Progenitor cell of endocrine pancreas (in vitro differentiated cells): ENCODE data around the gene MUC22. TPM values are rescaled to one million over a fixed set of nuclear protein-coding genes. Genes with fewer than 3 reads are reported as not detected.
"Not testable (repeated sequence)": the region's sequence is repeated elsewhere in the genome, so short reads cannot be mapped to it uniquely, and the experiment has no call there.

Source experiments
- DNase-seq: peaks from one replicate; pipeline ENCODE4 v3.0.0; 2021; ENCODE audit warnings: low spot score; ENCODE audit not compliant: unreplicated experiment
- H3K27ac Mint-ChIP-seq: 2 replicates; pipeline ENCODE4 v1.8.0; 2021; ENCODE audit warnings: mild to moderate bottlenecking, moderate library complexity, mixed read lengths
- H3K27me3 Mint-ChIP-seq: 2 replicates; pipeline ENCODE4 v1.8.0; 2021; ENCODE audit warnings: mixed read lengths
- H3K36me3 Mint-ChIP-seq: 2 replicates; pipeline ENCODE4 v1.8.0; 2022; ENCODE audit warnings: mixed read lengths; ENCODE audit not compliant: insufficient read depth
- H3K4me1 Mint-ChIP-seq: 2 replicates; pipeline ENCODE4 v1.8.0; 2021; ENCODE audit warnings: low read depth, mixed read lengths
- H3K4me3 Mint-ChIP-seq: 2 replicates; pipeline ENCODE4 v1.8.0; 2021; ENCODE audit warnings: low read depth, mild to moderate bottlenecking, moderate library complexity, mixed read lengths
- H3K9me3 Mint-ChIP-seq: 2 replicates; pipeline ENCODE4 v1.8.0; 2021; ENCODE audit warnings: low read depth, mixed read lengths
- total RNA-seq: library from RNA; stranded (reverse); gene quantifications from 2 replicates; pipeline ENCODE4 v1.2.1, GENCODE V29; 2021
- TF ChIP-seq, protein P1 (sequence below): fragments of 200-600 bp; sonication (generic); IDR thresholded peaks from one replicate; pipeline ENCODE4 v1.5.0; 2021; ENCODE audit warnings: antibody characterized with exemption, mild to moderate bottlenecking; ENCODE audit not compliant: unreplicated experiment

The MUC22 gene
- total RNA-seq, 1 donor from 2014 or later, result not detected

DNA sequence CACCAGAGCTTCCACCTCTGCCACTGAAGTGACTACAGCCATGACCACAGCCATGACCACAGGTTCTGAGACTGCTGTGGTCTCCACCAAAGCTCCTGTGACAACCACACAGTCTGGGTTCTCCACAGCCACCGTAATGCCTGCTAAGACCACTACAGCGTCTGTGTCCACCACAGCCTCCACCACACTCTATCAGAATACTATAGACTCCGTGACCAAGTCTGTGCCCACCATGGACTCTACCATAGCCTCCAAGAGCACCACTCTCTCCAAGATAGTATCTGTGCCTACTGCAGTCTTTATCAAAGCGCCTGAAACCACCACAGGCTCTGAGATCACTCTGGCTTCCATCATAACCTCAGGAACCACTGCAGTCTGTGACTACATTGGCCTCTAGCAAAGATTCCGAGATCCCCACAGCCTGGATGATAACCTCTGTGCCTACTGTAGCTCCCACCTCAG lies 45.1 kb upstream of the MUC22 start:
- Mint-ChIP-seq H3K27me3 (peaks cover 31% of the 10 kb centered on the region), H3K36me3 (no peaks in the 10 kb centered on the region), H3K27ac (no peak overlapping the region), H3K9me3 (no peaks in the 10 kb centered on the region), H3K4me3 (no peak overlapping the region), H3K4me1 (no peaks in the 10 kb centered on the region)
- TF ChIP-seq, protein P1, sequence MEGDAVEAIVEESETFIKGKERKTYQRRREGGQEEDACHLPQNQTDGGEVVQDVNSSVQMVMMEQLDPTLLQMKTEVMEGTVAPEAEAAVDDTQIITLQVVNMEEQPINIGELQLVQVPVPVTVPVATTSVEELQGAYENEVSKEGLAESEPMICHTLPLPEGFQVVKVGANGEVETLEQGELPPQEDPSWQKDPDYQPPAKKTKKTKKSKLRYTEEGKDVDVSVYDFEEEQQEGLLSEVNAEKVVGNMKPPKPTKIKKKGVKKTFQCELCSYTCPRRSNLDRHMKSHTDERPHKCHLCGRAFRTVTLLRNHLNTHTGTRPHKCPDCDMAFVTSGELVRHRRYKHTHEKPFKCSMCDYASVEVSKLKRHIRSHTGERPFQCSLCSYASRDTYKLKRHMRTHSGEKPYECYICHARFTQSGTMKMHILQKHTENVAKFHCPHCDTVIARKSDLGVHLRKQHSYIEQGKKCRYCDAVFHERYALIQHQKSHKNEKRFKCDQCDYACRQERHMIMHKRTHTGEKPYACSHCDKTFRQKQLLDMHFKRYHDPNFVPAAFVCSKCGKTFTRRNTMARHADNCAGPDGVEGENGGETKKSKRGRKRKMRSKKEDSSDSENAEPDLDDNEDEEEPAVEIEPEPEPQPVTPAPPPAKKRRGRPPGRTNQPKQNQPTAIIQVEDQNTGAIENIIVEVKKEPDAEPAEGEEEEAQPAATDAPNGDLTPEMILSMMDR, result no peak
- DNase-seq, result no peak

DNA sequence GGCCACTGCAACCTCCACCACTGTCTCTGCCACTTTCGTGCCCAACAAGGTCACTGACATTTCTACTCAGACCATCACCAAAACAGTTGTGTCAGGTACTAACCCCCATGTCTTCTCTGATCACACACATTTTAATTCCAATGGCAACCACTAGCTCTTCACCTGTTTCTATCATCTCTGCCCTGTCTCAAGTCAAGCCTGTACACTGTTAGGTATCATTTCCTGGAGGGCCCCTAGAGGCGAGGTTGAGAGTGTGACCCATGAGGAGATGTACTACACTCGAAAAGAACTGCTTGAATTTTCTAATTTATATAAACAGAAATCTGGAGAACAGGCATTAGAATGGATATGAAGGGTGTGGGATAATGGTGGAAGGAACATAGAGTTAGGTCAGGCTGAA lies 44.1 kb upstream of the MUC22 start:
- peaks cover 29% of the 10 kb centered on the region for H3K27me3 Mint-ChIP-seq
- H3K9me3 Mint-ChIP-seq, result no peaks in the 10 kb centered on the region
- no peaks in the 10 kb centered on the region for H3K36me3 Mint-ChIP-seq
- no peak overlapping the region for H3K27ac Mint-ChIP-seq
- no peak for DNase-seq
- TF ChIP-seq, protein P1, result no peak
- no peak overlapping the region for H3K4me3 Mint-ChIP-seq
- H3K4me1 Mint-ChIP-seq, result no peaks in the 10 kb centered on the region

DNA sequence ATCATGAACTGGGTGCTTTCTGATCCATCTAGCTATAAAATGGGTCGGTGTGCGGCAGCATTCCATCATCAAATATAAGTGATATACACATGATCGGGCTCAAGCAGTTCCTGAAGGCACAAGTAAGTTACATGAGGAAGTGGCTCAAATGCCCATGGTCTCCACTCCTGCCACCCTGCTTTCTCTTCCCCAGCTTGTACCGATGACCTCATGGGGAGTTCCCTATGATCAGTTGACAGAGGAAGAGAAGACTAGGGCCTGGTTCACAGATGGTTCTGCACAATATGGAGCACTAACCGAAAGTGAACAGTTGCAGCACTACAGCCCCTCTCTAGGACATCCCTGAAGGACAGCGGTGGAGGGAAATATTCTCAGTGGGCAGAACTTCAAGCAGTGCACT lies 41.1 kb upstream of the MUC22 start:
- not testable (repeated sequence) for H3K36me3 Mint-ChIP-seq, DNase-seq, H3K9me3 Mint-ChIP-seq, H3K4me3 Mint-ChIP-seq, H3K4me1 Mint-ChIP-seq, H3K27ac Mint-ChIP-seq
- H3K27me3 Mint-ChIP-seq, result peaks cover 30% of the 10 kb centered on the region

DNA sequence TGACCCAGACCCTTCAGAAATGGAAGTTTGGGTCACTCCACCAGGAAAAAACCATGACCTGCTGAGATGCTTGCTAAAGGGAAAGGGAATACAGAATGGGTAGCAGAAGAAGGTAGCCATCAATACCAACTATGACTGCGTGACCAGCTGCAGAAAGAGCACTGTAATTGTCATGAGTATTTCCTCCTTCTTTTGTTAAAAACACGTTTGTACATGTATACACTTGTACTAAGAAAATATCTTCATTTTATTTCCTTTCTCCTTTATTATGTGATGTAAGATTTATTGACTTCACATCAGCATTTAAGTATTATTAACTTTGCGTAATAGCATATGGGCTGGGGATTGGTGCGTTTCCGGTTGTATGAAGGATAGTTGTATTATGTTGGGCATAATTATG lies 39.3 kb upstream of the MUC22 start:
- no peaks in the 10 kb centered on the region for H3K4me1 Mint-ChIP-seq
- peaks cover 15% of the 10 kb centered on the region for H3K27me3 Mint-ChIP-seq
- no peaks in the 10 kb centered on the region for H3K9me3 Mint-ChIP-seq

DNA sequence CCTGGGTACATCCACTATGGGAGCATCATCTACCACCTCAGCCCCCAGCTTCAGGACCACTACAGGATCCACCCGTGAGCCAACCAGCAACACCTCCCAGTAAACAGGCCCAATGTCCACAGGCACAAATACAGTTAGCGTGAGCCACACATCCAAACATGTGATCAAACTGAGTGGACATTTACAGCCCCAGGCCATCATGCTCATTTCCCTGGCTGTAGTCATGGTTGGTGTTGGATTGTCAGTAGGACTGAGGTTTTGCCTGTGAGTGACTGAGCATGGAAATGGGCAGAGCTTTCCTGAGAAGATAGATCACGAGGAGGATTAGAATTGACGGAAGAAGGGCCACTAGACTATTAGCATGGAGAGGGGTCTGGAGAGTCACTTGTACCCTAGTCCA lies 37.5 kb upstream of the MUC22 start:
- Mint-ChIP-seq H3K4me3 (no peak overlapping the region), H3K36me3 (no peaks in the 10 kb centered on the region), H3K27me3 (peaks cover 11% of the 10 kb centered on the region), H3K9me3 (no peaks in the 10 kb centered on the region), H3K4me1 (no peaks in the 10 kb centered on the region), H3K27ac (no peak overlapping the region)
- DNase-seq, result no peak
- TF ChIP-seq, protein P1, result no peak

More for the DNA sequence above, 39.3 kb upstream of the MUC22 start:
- no peak overlapping the region for H3K27ac Mint-ChIP-seq
- DNase-seq, result no peak
- no peak overlapping the region for H3K4me3 Mint-ChIP-seq
- H3K36me3 Mint-ChIP-seq, result no peaks in the 10 kb centered on the region
- TF ChIP-seq, protein P1, result no peak

DNA sequence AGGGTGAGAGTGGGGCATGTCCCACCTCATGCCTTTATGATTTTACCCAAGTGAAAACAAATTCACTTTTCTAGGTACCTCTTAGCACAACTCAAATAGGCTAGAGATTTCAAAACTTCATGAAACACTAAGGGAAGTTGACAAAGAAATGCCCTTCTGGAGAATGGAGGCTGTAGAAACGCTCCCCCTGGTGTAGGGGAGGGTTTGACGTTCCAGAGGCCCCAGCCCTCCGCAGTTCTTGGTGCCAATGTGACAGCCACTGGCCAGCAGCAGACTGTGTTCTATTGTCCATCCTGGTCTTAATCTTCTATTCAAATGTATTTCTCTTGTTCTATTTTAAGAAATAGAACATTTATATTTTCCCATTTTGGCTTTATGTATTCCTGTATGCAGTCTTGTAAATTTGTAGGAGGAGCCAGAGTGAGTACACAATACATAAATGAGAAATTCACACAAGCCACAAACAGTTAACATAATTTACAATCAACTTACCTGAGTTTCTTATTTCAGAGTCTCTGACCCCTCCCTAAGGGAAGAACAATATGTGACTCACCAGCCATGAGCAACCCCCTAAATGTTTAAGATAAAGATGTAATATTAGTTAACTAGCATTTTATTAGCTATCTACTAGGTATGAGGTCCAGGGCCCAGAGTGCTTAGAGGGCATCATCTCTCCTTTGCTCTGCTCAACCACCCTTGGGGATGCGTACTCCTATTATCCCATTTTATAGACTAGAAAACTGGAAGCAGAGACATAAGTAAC lies 35.6 kb upstream of the MUC22 start:
- Mint-ChIP-seq H3K4me1 (no peaks in the 10 kb centered on the region), H3K9me3 (no peaks in the 10 kb centered on the region), H3K27me3 (peaks cover 13% of the 10 kb centered on the region), H3K36me3 (no peaks in the 10 kb centered on the region), H3K4me3 (no peak overlapping the region), H3K27ac (no peak overlapping the region)
- DNase-seq, result no peak
- TF ChIP-seq, protein P1, result no peak
